Panc1 (cell line): ENCODE data around the gene DIP2C. TPM values are rescaled to one million over a fixed set of nuclear protein-coding genes. Genes with fewer than 3 reads are reported as not detected.

Experiments
- ATAC-seq: fragments of 200-7000 bp; cut with Tn5 transposase; 2 replicates; pipeline ENCODE4 v1.9.1; 2020; ENCODE audit warnings: mild to moderate bottlenecking, moderate library complexity
- BruUV-seq: library from RNA; stranded (reverse); fragments of 400-500 nt; replicated peaks from 2 replicates; lab custom pipeline; 2021; lab: Mats Ljungman, UMichigan
- CTCF ChIA-PET: fragments of 300-600 bp; sonication (Branson Sonifier 250); formaldehyde crosslinking; loops from one replicate; lab custom pipeline; 2022; ENCODE audit warnings: antibody characterized with exemption; lab: Charles Lee
- POLR2A ChIA-PET: fragments of 300-600 bp; sonication (Branson Sonifier 250); formaldehyde crosslinking; loops from one replicate; lab custom pipeline; 2022; ENCODE audit warnings: antibody characterized with exemption; lab: Charles Lee
- DNase-seq: peaks from one replicate; pipeline ENCODE4 v3.0.0-alpha.2; 2010; ENCODE audit warnings: low read depth, low spot score
- H3K27ac ChIP-seq: 2 replicates; pipeline ENCODE4 v1.5.1; 2011; ENCODE audit warnings: mild to moderate bottlenecking, low read length, inconsistent platforms
- H3K27me3 ChIP-seq: fragments of 200-500 bp; sonication (Bioruptor generic); 2 replicates; pipeline ENCODE4 v1.6.0; 2014; ENCODE audit warnings: low read length, inconsistent platforms; ENCODE audit not compliant: control insufficient read depth, insufficient read depth
- H3K36me3 ChIP-seq: fragments of 200-500 bp; sonication (Bioruptor generic); 2 replicates; pipeline ENCODE4 v1.5.1; 2014; ENCODE audit warnings: inconsistent platforms, mild to moderate bottlenecking, low read length, moderate library complexity; ENCODE audit not compliant: control insufficient read depth, insufficient read depth
- H3K4me1 ChIP-seq: 2 replicates; pipeline ENCODE4 v1.5.1; 2011; ENCODE audit warnings: inconsistent platforms, mild to moderate bottlenecking, low read length, moderate library complexity; ENCODE audit not compliant: control insufficient read depth, insufficient read depth
- H3K4me3 ChIP-seq, 2 experiments: 2 replicates each; pipeline ENCODE4 v1.5.1; 2011 to 2012; ENCODE audit warnings: low read depth in 2 of 2, low read length in 2 of 2, mild to moderate bottlenecking in 2 of 2, inconsistent platforms in 1 of 2, moderate library complexity in 1 of 2
- H3K9me3 ChIP-seq: fragments of 200-500 bp; sonication (Bioruptor generic); 2 replicates; pipeline ENCODE4 v1.5.1; 2014; ENCODE audit warnings: low read depth, mild to moderate bottlenecking, inconsistent platforms, low read length, moderate library complexity; ENCODE audit not compliant: control insufficient read depth, insufficient read depth
- POLR2AphosphoS5 ChIP-seq: IDR thresholded peaks from 2 replicates; pipeline ENCODE4 v1.6.1; 2012; ENCODE audit warnings: mild to moderate bottlenecking, low read depth, low read length, moderate library complexity
- SIN3A ChIP-seq: IDR thresholded peaks from 2 replicates; pipeline ENCODE4 v1.6.1; 2012; ENCODE audit warnings: low read depth, mild to moderate bottlenecking, low read length, moderate library complexity, borderline replicate concordance; ENCODE audit not compliant: insufficient read depth
- TCF7L2 ChIP-seq: IDR thresholded peaks from 2 replicates; pipeline ENCODE4 v1.6.1; 2011; ENCODE audit warnings: mild to moderate bottlenecking, low read depth, low read length, inconsistent platforms
- in situ Hi-C: cut with HindIII; loops from 2 replicates; pipeline ENCODE4 v1.10.0; 2016; ENCODE audit warnings: low sequenced_read_pairs, low pct_unique_long_range_greater_than_20kb
- intact Hi-C: fragments of 100-400 bp; cut with micrococcal nuclease; formaldehyde crosslinking; loops from one replicate; pipeline ENCODE4 v1.10.0; 2022; ENCODE audit not compliant: unreplicated experiment
- total RNA-seq: library from RNA; stranded (reverse); gene quantifications from one replicate; pipeline ENCODE4 v1.2.1, GENCODE V29; 2021; ENCODE audit not compliant: unreplicated experiment
- TF ChIP-seq, protein P1 (sequence below): fragments of 450-650 bp; IDR thresholded peaks from 2 replicates; pipeline ENCODE4 v1.5.1; 2017; ENCODE audit warnings: mild to moderate bottlenecking
- TF ChIP-seq, protein P2 (sequence below), 2 experiments: IDR thresholded peaks; 2 replicates each; pipeline ENCODE4 v1.6.1; 2011 to 2012; ENCODE audit warnings: low read depth in 2 of 2, control low read depth in 1 of 2, low read length in 1 of 2, mild to moderate bottlenecking in 1 of 2, moderate library complexity in 1 of 2; ENCODE audit not compliant: insufficient read depth in 1 of 2

The DIP2C gene
- total RNA-seq, 1 experiment from 2014 or later: 13.2 TPM

DNA sequence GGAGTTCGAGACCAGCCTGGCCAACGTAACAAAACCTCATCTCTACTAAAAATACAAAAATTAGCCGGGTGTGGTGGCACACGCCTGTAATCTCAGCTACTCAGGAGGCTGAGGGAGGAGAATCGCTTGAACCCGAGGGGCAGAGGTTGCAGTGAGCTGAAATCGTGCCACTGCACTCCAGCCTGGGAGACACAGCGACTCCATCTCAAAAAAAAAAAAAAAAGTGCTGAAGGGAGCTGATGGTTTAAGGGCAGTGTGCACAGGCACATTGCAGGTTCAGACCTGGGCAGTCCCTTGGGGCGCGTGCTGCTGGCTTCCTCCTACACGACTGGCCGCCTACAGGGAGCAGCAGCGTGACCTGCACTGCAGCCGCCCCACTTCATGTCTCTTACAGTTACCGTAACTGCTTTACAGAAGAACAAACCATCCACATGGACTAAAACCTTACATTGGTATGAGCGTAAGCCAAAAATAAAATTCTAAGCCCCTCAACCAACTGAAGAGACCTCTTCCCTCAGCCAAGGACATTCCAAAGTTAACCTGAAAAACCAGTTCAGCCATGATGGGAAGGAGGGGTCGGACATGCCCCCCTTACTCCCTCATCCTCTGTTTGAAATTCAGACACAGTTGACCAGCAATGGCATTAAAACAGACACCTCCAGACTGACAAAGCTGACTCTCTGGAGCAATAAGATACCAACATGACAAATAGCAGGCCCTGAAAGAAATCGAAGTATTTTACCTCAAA is 292.0 kb downstream of the DIP2C start:
- Histone ChIP-seq H3K4me1 (no peaks in the 10 kb centered on the region), H3K36me3 (no peaks in the 10 kb centered on the region), H3K9me3 (no peaks in the 10 kb centered on the region), H3K27ac (no peak overlapping the region), H3K4me3 (no peak overlapping the region), H3K27me3 (no peaks in the 10 kb centered on the region)
- DNase-seq (no peak), ATAC-seq (no peak)
- ChIA-PET POLR2A (no interaction called here), CTCF (no interaction called here)
- BruUV-seq: no TSS peak
- intact Hi-C loops: no loop called here
- TF ChIP-seq POLR2AphosphoS5: no peak
- no peak for TF ChIP-seq SIN3A
- TF ChIP-seq, protein P1, sequence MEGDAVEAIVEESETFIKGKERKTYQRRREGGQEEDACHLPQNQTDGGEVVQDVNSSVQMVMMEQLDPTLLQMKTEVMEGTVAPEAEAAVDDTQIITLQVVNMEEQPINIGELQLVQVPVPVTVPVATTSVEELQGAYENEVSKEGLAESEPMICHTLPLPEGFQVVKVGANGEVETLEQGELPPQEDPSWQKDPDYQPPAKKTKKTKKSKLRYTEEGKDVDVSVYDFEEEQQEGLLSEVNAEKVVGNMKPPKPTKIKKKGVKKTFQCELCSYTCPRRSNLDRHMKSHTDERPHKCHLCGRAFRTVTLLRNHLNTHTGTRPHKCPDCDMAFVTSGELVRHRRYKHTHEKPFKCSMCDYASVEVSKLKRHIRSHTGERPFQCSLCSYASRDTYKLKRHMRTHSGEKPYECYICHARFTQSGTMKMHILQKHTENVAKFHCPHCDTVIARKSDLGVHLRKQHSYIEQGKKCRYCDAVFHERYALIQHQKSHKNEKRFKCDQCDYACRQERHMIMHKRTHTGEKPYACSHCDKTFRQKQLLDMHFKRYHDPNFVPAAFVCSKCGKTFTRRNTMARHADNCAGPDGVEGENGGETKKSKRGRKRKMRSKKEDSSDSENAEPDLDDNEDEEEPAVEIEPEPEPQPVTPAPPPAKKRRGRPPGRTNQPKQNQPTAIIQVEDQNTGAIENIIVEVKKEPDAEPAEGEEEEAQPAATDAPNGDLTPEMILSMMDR: no peak
- TF ChIP-seq, protein P2, sequence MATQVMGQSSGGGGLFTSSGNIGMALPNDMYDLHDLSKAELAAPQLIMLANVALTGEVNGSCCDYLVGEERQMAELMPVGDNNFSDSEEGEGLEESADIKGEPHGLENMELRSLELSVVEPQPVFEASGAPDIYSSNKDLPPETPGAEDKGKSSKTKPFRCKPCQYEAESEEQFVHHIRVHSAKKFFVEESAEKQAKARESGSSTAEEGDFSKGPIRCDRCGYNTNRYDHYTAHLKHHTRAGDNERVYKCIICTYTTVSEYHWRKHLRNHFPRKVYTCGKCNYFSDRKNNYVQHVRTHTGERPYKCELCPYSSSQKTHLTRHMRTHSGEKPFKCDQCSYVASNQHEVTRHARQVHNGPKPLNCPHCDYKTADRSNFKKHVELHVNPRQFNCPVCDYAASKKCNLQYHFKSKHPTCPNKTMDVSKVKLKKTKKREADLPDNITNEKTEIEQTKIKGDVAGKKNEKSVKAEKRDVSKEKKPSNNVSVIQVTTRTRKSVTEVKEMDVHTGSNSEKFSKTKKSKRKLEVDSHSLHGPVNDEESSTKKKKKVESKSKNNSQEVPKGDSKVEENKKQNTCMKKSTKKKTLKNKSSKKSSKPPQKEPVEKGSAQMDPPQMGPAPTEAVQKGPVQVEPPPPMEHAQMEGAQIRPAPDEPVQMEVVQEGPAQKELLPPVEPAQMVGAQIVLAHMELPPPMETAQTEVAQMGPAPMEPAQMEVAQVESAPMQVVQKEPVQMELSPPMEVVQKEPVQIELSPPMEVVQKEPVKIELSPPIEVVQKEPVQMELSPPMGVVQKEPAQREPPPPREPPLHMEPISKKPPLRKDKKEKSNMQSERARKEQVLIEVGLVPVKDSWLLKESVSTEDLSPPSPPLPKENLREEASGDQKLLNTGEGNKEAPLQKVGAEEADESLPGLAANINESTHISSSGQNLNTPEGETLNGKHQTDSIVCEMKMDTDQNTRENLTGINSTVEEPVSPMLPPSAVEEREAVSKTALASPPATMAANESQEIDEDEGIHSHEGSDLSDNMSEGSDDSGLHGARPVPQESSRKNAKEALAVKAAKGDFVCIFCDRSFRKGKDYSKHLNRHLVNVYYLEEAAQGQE (IDR thresholded peaks at IDR 0.05; ENCODE audit: insufficient read depth in 1 of 2, low read depth in 2 of 2, low read length in 1 of 2): no peak
- TF ChIP-seq TCF7L2: no peak
- in situ Hi-C loops: no loop called here

DNA sequence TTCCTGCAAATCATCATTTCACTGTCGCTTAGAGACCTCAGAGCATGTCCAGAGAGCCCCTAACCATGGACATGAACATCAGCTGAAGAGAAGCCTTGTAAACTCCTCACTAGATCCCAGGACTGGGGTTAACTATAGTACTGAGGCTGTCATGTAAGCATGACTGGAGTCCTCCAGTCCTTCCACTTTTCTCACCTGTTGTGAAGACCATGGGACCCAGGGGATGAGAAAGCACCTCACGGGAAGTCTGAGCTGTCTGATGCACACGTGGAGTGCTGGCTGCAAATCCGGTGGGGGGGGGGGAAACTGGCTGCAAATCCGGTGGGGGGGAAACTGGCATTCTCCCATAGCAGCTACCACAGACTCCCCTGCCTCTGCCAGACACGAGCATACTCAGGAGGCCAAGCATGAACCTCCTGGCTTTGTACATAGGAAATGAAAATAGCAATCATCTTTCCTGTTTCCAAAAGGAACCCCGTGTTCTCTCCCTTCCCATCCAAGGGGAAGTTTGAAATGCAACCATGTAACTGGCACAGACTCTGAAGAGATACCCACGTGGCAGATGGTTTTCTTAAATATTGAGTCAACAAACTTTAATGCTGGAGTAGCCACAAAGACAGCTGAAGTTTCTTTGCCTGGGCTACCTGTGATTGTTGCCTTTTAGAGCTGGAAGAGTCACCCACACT is 292.8 kb downstream of the DIP2C start:
- H3K9me3 ChIP-seq: no peaks in the 10 kb centered on the region
- no TSS peak for BruUV-seq
- H3K36me3 ChIP-seq: no peaks in the 10 kb centered on the region
- H3K4me1 ChIP-seq: no peaks in the 10 kb centered on the region
- POLR2A ChIA-PET: interaction anchor here (0.6 kb wide), 1 partner anchor 31 kb away, joined by 3 read pairs; no protein-coding TSS in a partner anchor
- no peak for DNase-seq
- TF ChIP-seq SIN3A: no peak
- no peak for TF ChIP-seq TCF7L2
- TF ChIP-seq, protein P1: no peak
- TF ChIP-seq, protein P2 (IDR thresholded peaks at IDR 0.05; ENCODE audit: insufficient read depth in 1 of 2, low read depth in 2 of 2, low read length in 1 of 2): no peak
- TF ChIP-seq POLR2AphosphoS5: no peak
- intact Hi-C loops: no loop called here
- H3K27me3 ChIP-seq: no peaks in the 10 kb centered on the region
- H3K27ac ChIP-seq: no peak overlapping the region
- no peak for ATAC-seq
- in situ Hi-C loops: no loop called here
- H3K4me3 ChIP-seq: no peak overlapping the region
- CTCF ChIA-PET: no interaction called here
